ES-I3 (cell line): ENCODE measurements around the gene SEMA5B.

Experiments used
- H3K36me3 ChIP-seq: 2 replicates; pipeline ENCODE4 v1.6.1; 2013; ENCODE audit warnings: mild to moderate bottlenecking, low read length, control low read depth, moderate library complexity; ENCODE audit not compliant: insufficient read depth
- H3K4me1 ChIP-seq: 2 replicates; pipeline ENCODE4 v1.6.1; 2013; ENCODE audit warnings: mild to moderate bottlenecking, control low read depth, low read length; ENCODE audit not compliant: insufficient read depth
- H3K9ac ChIP-seq: 2 replicates; pipeline ENCODE4 v1.6.1; 2013; ENCODE audit warnings: low read depth, mild to moderate bottlenecking, low read length, moderate library complexity
- H3K9me3 ChIP-seq: 2 replicates; pipeline ENCODE4 v1.6.1; 2013; ENCODE audit warnings: mild to moderate bottlenecking, low read length, moderate library complexity; ENCODE audit not compliant: control insufficient read depth, insufficient read depth

SEMA5B gene

GRCh38 chr3:122973893-122974615 is 53.5 kb downstream of the SEMA5B start:
- Histone ChIP-seq H3K9me3 (no peaks in the 10 kb centered on the region), H3K9ac (no peak overlapping the region), H3K36me3 (no peaks in the 10 kb centered on the region), H3K4me1 (peaks cover 54% of the 10 kb centered on the region)

GRCh38 chr3:122972141-122972540 is 55.4 kb downstream of the SEMA5B start:
- Histone ChIP-seq H3K9ac (no peak overlapping the region), H3K4me1 (peaks cover 35% of the 10 kb centered on the region), H3K36me3 (no peaks in the 10 kb centered on the region), H3K9me3 (no peaks in the 10 kb centered on the region)

GRCh38 chr3:122969585-122970469 is 57.7 kb downstream of the SEMA5B start:
- Histone ChIP-seq H3K4me1 (peaks cover 18% of the 10 kb centered on the region), H3K36me3 (no peaks in the 10 kb centered on the region), H3K9ac (no peak overlapping the region), H3K9me3 (no peaks in the 10 kb centered on the region)

- no peaks in the 10 kb centered on the region for H3K36me3 ChIP-seq
- no peaks in the 10 kb centered on the region for H3K9me3 ChIP-seq
- no peak overlapping the region for H3K9ac ChIP-seq
These were observed 59.8 kb downstream of the SEMA5B start for GRCh38 chr3:122967765-122968164.

GRCh38 chr3:122967356-122967755 is 60.2 kb downstream of the SEMA5B start:
- Histone ChIP-seq H3K4me1 (peaks cover 5% of the 10 kb centered on the region; the same call in 1 of the 2 replicates), H3K9me3 (no peaks in the 10 kb centered on the region), H3K9ac (no peak overlapping the region), H3K36me3 (no peaks in the 10 kb centered on the region)

More at GRCh38 chr3:122967765-122968164, 59.8 kb downstream of the SEMA5B start:
- H3K4me1 ChIP-seq, result peaks cover 5% of the 10 kb centered on the region; the same call in 1 of the 2 replicates

- H3K36me3 ChIP-seq, result no peaks in the 10 kb centered on the region
- no peaks in the 10 kb centered on the region for H3K9me3 ChIP-seq
- H3K4me1 ChIP-seq, result peaks cover 5% of the 10 kb centered on the region; the same call in 1 of the 2 replicates
- no peak overlapping the region for H3K9ac ChIP-seq
These were observed 61.5 kb downstream of the SEMA5B start for GRCh38 chr3:122966045-122966444.

- peaks cover 8% of the 10 kb centered on the region for H3K4me1 ChIP-seq
- no peaks in the 10 kb centered on the region for H3K9me3 ChIP-seq
- no peak overlapping the region for H3K9ac ChIP-seq
- H3K36me3 ChIP-seq, result no peaks in the 10 kb centered on the region
These were observed 62.8 kb downstream of the SEMA5B start for GRCh38 chr3:122964811-122965210.

- H3K9ac ChIP-seq, result no peak overlapping the region
- no peaks in the 10 kb centered on the region for H3K9me3 ChIP-seq
- peaks cover 33% of the 10 kb centered on the region for H3K4me1 ChIP-seq
- H3K36me3 ChIP-seq, result no peaks in the 10 kb centered on the region
These were observed 65.4 kb downstream of the SEMA5B start for GRCh38 chr3:122962149-122962548.

- peaks cover 33% of the 10 kb centered on the region for H3K4me1 ChIP-seq
- H3K9ac ChIP-seq, result no peak overlapping the region
- no peaks in the 10 kb centered on the region for H3K9me3 ChIP-seq
- no peaks in the 10 kb centered on the region for H3K36me3 ChIP-seq
These were observed 66.4 kb downstream of the SEMA5B start for GRCh38 chr3:122961146-122961545.

GRCh38 chr3:122960652-122961051 is 66.9 kb downstream of the SEMA5B start:
- Histone ChIP-seq H3K4me1 (peaks cover 33% of the 10 kb centered on the region), H3K9ac (no peak overlapping the region), H3K9me3 (no peaks in the 10 kb centered on the region), H3K36me3 (no peaks in the 10 kb centered on the region)

GRCh38 chr3:122959339-122959738 is 68.2 kb downstream of the SEMA5B start:
- Histone ChIP-seq H3K9me3 (no peaks in the 10 kb centered on the region), H3K36me3 (no peaks in the 10 kb centered on the region), H3K9ac (no peak overlapping the region), H3K4me1 (peaks cover 29% of the 10 kb centered on the region)

- H3K36me3 ChIP-seq, result no peaks in the 10 kb centered on the region
- no peaks in the 10 kb centered on the region for H3K9me3 ChIP-seq
- no peak overlapping the region for H3K9ac ChIP-seq
- peaks cover 33% of the 10 kb centered on the region for H3K4me1 ChIP-seq
These were observed 69.6 kb downstream of the SEMA5B start for GRCh38 chr3:122957707-122958689.

- Histone ChIP-seq H3K9ac (no peak overlapping the region), H3K4me1 (peaks cover 40% of the 10 kb centered on the region), H3K36me3 (no peaks in the 10 kb centered on the region), H3K9me3 (no peaks in the 10 kb centered on the region)
These were observed 70.7 kb downstream of the SEMA5B start for GRCh38 chr3:122956693-122957455.
